Omental fat pad (tissue), 4 donors: ENCODE results near the gene RAB5A. TPM values are rescaled to one million over a fixed set of nuclear protein-coding genes. Genes with fewer than 3 reads are reported as not detected.
"Not testable (repeated sequence)": the region's sequence is repeated elsewhere in the genome, so short reads cannot be mapped to it uniquely, and the experiment has no call there.

Experiments
- ATAC-seq: fragments of 150-250 bp; one replicate; pipeline ENCODE4 v1.9.1; 2016; ENCODE audit warnings: mild to moderate bottlenecking, moderate library complexity; ENCODE audit not compliant: low FRiP score
- DNase-seq: peaks from one replicate; pipeline ENCODE4 v3.0.0-alpha.2; 2019; ENCODE audit warnings: low spot score
- CTCF ChIP-seq, 3 donors: fragments of 450-650 bp; IDR thresholded peaks; one replicate each; pipeline ENCODE4 v1.5.1; 2016 to 2017; ENCODE audit warnings: antibody characterized with exemption in 3 of 3, mild to moderate bottlenecking in 3 of 3, moderate library complexity in 2 of 3
- total RNA-seq, 4 donors: library from RNA; depleted of rRNA; stranded (reverse); fragments of >200 nt; gene quantifications; one replicate each; pipeline ENCODE4 v1.1.0, GENCODE V29; 2016

RAB5A gene
- total RNA-seq, 4 donors from 2014 or later, result 65.7 to 96.8 (median 85.8) TPM

- ATAC-seq (no peak), DNase-seq (no peak)
- no peak for TF ChIP-seq CTCF (IDR thresholded peaks at IDR 0.05)
Measured at GRCh38 chr3:19961960-19962359, 15.1 kb downstream of the RAB5A start.

- no peak for TF ChIP-seq CTCF (IDR thresholded peaks at IDR 0.05)
- DNase-seq (no peak), ATAC-seq (no peak)
Measured at GRCh38 chr3:19967208-19967607, 20.3 kb downstream of the RAB5A start.

- ATAC-seq (no peak), DNase-seq (no peak)
- no peak for TF ChIP-seq CTCF (IDR thresholded peaks at IDR 0.05)
Measured at GRCh38 chr3:19967812-19968211, 20.9 kb downstream of the RAB5A start.

- no peak for ATAC-seq
- no peak for TF ChIP-seq CTCF (IDR thresholded peaks at IDR 0.05)
- DNase-seq, result no peak
Measured at GRCh38 chr3:19970327-19970726, 23.4 kb downstream of the RAB5A start.

- TF ChIP-seq CTCF (IDR thresholded peaks at IDR 0.05), result no peak
- DNase-seq (no peak), ATAC-seq (no peak)
Measured at GRCh38 chr3:19972054-19972453, 25.2 kb downstream of the RAB5A start.

- not testable (repeated sequence) for DNase-seq, ATAC-seq
Measured at GRCh38 chr3:19988904-19989303, 42.0 kb downstream of the RAB5A start.

GRCh38 chr3:19994796-19995195 lies 47.9 kb downstream of the RAB5A start:
- ATAC-seq, result no peak
- no peak for TF ChIP-seq CTCF (IDR thresholded peaks at IDR 0.05)

GRCh38 chr3:19997502-19997901 lies 50.6 kb downstream of the RAB5A start:
- no peak for DNase-seq
- ATAC-seq, result no peak
- no peak for TF ChIP-seq CTCF (IDR thresholded peaks at IDR 0.05)

More at GRCh38 chr3:19994796-19995195, 47.9 kb downstream of the RAB5A start:
- DNase-seq, result no peak
